ENCODE measurements around the gene SF3B6.

GRCh38 chr2:24052951-24053350 is 23.2 kb downstream of the SF3B6 start:
- TF ChIP-seq CTCF (IDR thresholded peaks at IDR 0.05) (no peak), POLR2A (IDR thresholded peaks at IDR 0.05) (no peak)
